A673 (cell line): Measurements from ENCODE around the gene CHRNE.

ENCODE experiments used
- CTCF ChIP-seq: fragments of 300-800, 200-600 bp; sonication (generic); conservative IDR thresholded peaks from 2 replicates; pipeline ENCODE4 v1.5.1; 2017; ENCODE audit warnings: low read depth, mild to moderate bottlenecking, antibody characterized with exemption, low read length, moderate library complexity, mixed read lengths
- EZH2 ChIP-seq: fragments of 200-600 bp; sonication (generic); IDR thresholded peaks from 2 replicates; pipeline ENCODE4 v1.6.1; 2017; ENCODE audit warnings: borderline replicate concordance, low read depth, mild to moderate bottlenecking, mixed read lengths, antibody characterized with exemption, low read length; ENCODE audit not compliant: poor library complexity, severe bottlenecking

DNA sequence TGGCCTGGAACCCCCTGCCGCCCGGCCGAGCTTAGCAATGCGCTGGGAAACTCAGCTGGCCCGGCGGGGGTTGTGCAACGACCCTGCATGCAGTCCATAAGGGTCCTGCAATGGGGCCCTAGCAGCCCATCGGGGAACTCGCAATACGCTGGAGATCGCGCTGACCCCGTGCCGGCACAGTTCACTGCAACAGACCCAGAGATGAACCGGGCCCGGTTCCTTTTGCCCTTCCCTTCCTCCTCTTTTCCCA is 36.6 kb upstream of the CHRNE start:
- TF ChIP-seq EZH2 (no peak), CTCF (no peak)
